Measurements from ENCODE around the gene AGBL1. TPM values are rescaled to one million over a fixed set of nuclear protein-coding genes. Genes with fewer than 3 reads are reported as not detected.

The AGBL1 gene
- total and polyA plus RNA-seq, 11 donors, result under 0.01 to 0.08 (median 0.02) TPM; not detected in 8

DNA sequence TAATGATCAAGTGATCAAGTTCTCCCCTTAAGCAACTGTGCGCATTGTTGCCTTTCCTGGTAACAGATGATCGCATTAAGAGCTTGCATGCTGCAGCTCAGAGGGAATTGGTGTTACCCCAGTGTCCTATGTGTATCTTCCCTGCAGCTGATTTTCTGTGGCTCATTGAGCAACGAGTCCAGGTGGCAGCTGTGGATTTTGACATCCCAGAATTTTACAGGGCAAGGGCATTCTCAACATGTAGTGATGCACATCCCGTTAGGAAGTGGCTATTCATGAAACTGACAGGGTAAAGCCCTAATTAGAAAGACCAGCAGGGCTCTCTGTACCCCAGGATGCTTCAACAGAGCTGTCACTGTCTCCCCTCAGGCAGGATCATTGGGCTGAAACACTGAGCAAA lies 232.8 kb downstream of the AGBL1 start:
- no peak for TF ChIP-seq POLR2A (IDR thresholded peaks at IDR 0.05)
- TF ChIP-seq, protein P1, sequence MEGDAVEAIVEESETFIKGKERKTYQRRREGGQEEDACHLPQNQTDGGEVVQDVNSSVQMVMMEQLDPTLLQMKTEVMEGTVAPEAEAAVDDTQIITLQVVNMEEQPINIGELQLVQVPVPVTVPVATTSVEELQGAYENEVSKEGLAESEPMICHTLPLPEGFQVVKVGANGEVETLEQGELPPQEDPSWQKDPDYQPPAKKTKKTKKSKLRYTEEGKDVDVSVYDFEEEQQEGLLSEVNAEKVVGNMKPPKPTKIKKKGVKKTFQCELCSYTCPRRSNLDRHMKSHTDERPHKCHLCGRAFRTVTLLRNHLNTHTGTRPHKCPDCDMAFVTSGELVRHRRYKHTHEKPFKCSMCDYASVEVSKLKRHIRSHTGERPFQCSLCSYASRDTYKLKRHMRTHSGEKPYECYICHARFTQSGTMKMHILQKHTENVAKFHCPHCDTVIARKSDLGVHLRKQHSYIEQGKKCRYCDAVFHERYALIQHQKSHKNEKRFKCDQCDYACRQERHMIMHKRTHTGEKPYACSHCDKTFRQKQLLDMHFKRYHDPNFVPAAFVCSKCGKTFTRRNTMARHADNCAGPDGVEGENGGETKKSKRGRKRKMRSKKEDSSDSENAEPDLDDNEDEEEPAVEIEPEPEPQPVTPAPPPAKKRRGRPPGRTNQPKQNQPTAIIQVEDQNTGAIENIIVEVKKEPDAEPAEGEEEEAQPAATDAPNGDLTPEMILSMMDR (IDR thresholded peaks at IDR 0.05), result no peak

GRCh38 chr15:86316216-86316615 lies 236.5 kb downstream of the AGBL1 start:
- H3K4me1 ChIP-seq, result peaks cover 0 to 11% (median 0%) of the 10 kb centered on the region in 12 donors
- intact Hi-C loops (cut with DNase I), result no loop called here
- H3K36me3 ChIP-seq, result no peaks in the 10 kb centered on the region
- no peak overlapping the region for H3K4me3 ChIP-seq
- TF ChIP-seq, protein P1 (IDR thresholded peaks at IDR 0.05), result no peak
- TF ChIP-seq POLR2A (IDR thresholded peaks at IDR 0.05), result no peak
- WGBS, 4 donors, result 36 to 50% (median 46%) methylated on average over 8 of the region's 8 CpGs
- H3K9me3 ChIP-seq, result peaks cover 0 to 5% (median 0%) of the 10 kb centered on the region in 12 donors
- peak overlapping the region in 3 of 12 donors; percentile 2 to 17 (median 15) for H3K27ac ChIP-seq
- ATAC-seq, result no peak
- DNase-seq, result no peak
- H3K27me3 ChIP-seq, result peaks cover 0 to 6% (median 0%) of the 10 kb centered on the region in 9 donors

More for the DNA sequence above, 232.8 kb downstream of the AGBL1 start:
- WGBS, 4 donors, result 60 to 72% (median 70%) methylated on average over 4 of the region's 4 CpGs
- intact Hi-C loops (cut with DNase I), result no loop called here
- H3K4me3 ChIP-seq, result no peak overlapping the region
- H3K36me3 ChIP-seq, result no peaks in the 10 kb centered on the region
- H3K9me3 ChIP-seq, result peaks cover 0 to 16% (median 0%) of the 10 kb centered on the region in 12 donors
- ATAC-seq, result no peak
- H3K4me1 ChIP-seq, result peaks cover 0 to 11% (median 0%) of the 10 kb centered on the region in 12 donors
- H3K27me3 ChIP-seq, result peaks cover 0 to 6% (median 0%) of the 10 kb centered on the region in 9 donors
- no peak overlapping the region for H3K27ac ChIP-seq
- no peak for DNase-seq

DNA sequence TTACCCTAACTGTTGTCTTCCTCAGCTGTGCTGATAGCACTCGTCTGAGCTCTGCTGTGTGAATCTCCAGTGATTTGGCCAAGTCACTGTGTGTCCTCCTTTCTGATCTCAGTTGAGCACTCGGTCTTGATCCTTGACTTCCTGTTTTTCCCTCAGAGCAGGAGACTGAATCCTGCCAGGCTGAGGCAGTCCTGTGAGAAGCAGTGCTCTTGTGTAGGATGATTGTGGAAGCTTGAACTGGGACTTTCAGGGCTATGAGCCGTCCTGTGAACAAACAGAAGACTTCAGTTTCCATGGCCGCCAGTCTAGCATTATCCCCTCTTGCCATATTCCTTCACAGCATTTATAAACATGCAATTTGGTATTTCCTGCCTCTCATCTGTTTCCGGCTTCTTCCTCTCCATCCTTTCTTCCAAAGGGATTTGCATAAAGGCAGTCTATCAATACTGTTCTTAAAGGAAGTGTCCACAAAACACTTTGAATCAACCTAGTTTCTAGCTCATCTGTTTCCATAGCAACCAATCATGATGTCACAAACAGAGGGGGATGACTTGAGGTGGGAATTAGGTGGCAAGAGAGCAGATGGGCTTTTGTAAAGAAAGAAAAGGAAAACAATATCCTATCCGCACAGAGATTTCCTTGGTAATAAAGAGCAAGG lies 237.2 kb downstream of the AGBL1 start:
- no peak for TF ChIP-seq POLR2A (IDR thresholded peaks at IDR 0.05)
- TF ChIP-seq, protein P1 (IDR thresholded peaks at IDR 0.05), result no peak

GRCh38 chr15:86317384-86317740 lies 237.7 kb downstream of the AGBL1 start:
- H3K27me3 ChIP-seq, result no peaks in the 10 kb centered on the region
- intact Hi-C loops (cut with DNase I), result no loop called here
- no peak overlapping the region for H3K4me3 ChIP-seq
- ATAC-seq, result peak in 1 of 4 donors; percentile 49
- peaks cover 0 to 11% (median 0%) of the 10 kb centered on the region in 12 donors for H3K4me1 ChIP-seq
- 37 to 63% (median 48%) methylated on average over 4 of the region's 4 CpGs for whole genome bisulfite sequencing, 4 donors
- no peaks in the 10 kb centered on the region for H3K36me3 ChIP-seq
- no peak for TF ChIP-seq POLR2A (IDR thresholded peaks at IDR 0.05)
- TF ChIP-seq, protein P1 (IDR thresholded peaks at IDR 0.05), result no peak
- H3K27ac ChIP-seq, result no peak overlapping the region
- peak in 1 of 5 donors; percentile 18 for DNase-seq
- H3K9me3 ChIP-seq, result peaks cover 0 to 5% (median 0%) of the 10 kb centered on the region in 12 donors

More for the DNA sequence above, 237.2 kb downstream of the AGBL1 start:
- 33 to 46% (median 36%) methylated on average over 6 of the region's 6 CpGs for WGBS, 4 donors
- peak overlapping the region in 2 of 12 donors; percentile 2 to 17 for H3K27ac ChIP-seq
- H3K9me3 ChIP-seq, result peaks cover 0 to 5% (median 0%) of the 10 kb centered on the region in 12 donors
- H3K27me3 ChIP-seq, result peaks cover 0 to 3% (median 0%) of the 10 kb centered on the region in 9 donors
- no peak overlapping the region for H3K4me3 ChIP-seq
- intact Hi-C loops (cut with DNase I), result no loop called here
- no peak for DNase-seq
- peak in 1 of 4 donors; percentile 36 for ATAC-seq
- peaks cover 0 to 11% (median 0%) of the 10 kb centered on the region in 12 donors for H3K4me1 ChIP-seq
- no peaks in the 10 kb centered on the region for H3K36me3 ChIP-seq

Data from heart left ventricle (tissue), 16 donors.